Measurements from ENCODE around the gene PCLO. TPM values are rescaled to one million over a fixed set of nuclear protein-coding genes. Genes with fewer than 3 reads are reported as not detected.

Gene PCLO
- total RNA-seq, 1 experiment from 2014 or later: 3.1 TPM

DNA sequence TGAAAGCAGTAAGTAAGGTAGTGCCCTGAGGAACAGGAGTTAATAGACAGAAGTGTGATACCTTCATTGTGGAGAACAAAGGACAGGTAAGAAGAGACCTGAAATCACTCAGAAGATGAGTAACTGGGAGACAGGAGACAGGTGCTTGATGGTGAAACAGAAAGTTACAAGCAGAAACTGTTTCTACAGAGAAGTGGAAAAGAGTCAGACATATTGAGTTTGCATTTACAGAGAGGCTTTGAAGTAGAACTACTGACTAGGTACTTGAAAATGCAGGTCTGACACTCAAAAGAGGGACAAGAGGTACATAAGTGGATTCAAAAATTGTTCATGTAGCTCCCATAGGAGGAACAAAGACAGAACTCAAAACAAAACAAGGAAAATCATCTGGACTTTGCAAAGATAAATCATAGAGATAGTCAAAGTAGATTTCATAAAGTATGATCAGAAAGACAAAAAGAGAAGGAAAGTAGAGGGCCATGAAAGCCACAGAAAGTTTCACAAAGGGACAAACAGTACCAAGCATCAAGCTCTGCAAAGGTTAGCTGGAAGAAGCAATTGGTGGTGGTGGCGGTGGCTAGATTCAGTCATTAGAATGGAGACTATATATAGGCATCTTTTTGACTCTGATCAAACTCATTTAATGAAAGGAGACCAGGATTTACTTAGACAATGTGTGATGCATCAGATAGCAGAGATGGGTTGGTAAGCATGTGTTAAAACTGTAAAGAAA is 198.4 kb downstream of the PCLO start:
- H3K23me2 ChIP-seq (ENCODE audit: insufficient read length, low read depth, low read length, poor library complexity, severe bottlenecking): no peaks in the 10 kb centered on the region
- H3K23ac ChIP-seq (ENCODE audit: insufficient read length, low read depth, low read length): no peak overlapping the region
- no peak overlapping the region for H2BK5ac ChIP-seq (ENCODE audit: insufficient read length, low read length)
- Mint-ChIP-seq H3K4me3 (no peak overlapping the region), H3K27ac (no peak overlapping the region), H3K9me3 (no peaks in the 10 kb centered on the region), H3K36me3 (ENCODE audit: insufficient read depth in 1 of 3, low read depth in 3 of 3) (peaks cover 3 to 5% (median 3%) of the 10 kb centered on the region in 3 experiments; a peak in 4 of 7 replicates), H3K4me1 (no peaks in the 10 kb centered on the region), H3K27me3 (ENCODE audit: low read depth) (no peaks in the 10 kb centered on the region)
- H3K27me3 ChIP-seq (ENCODE audit: insufficient read depth, low read length): no peaks in the 10 kb centered on the region
- no peak overlapping the region for H3T11ph ChIP-seq (ENCODE audit: low read length)
- no peak overlapping the region for H2BK120ac ChIP-seq (ENCODE audit: low read depth, low read length, poor library complexity, severe bottlenecking)
- H3K4me1 ChIP-seq (ENCODE audit: insufficient read depth, low read length): no peaks in the 10 kb centered on the region
- no peak overlapping the region for H2BK12ac ChIP-seq (ENCODE audit: insufficient read length, low read depth, low read length)
- H4K91ac ChIP-seq (ENCODE audit: insufficient read length, low read depth, low read length): no peak overlapping the region
- no peak overlapping the region for H2BK15ac ChIP-seq (ENCODE audit: low read depth, low read length)
- no peak overlapping the region for H3K4ac ChIP-seq (ENCODE audit: low read depth, low read length)
- no peak overlapping the region for H2AFZ ChIP-seq (ENCODE audit: low read length)
- H3K79me2 ChIP-seq (ENCODE audit: insufficient read depth, low read length): no peaks in the 10 kb centered on the region
- no peak overlapping the region for H3K27ac ChIP-seq (ENCODE audit: insufficient read length, low read depth, low read length)
- no peak overlapping the region for H3K18ac ChIP-seq (ENCODE audit: insufficient read length, low read depth, low read length)
- no peak overlapping the region for H3K4me2 ChIP-seq (ENCODE audit: insufficient read depth, insufficient read length, low read length)
- no peaks in the 10 kb centered on the region for H4K20me1 ChIP-seq (ENCODE audit: control insufficient read depth, insufficient read depth, insufficient read length)
- H2BK20ac ChIP-seq (ENCODE audit: low read depth, low read length, poor library complexity, severe bottlenecking): no peak overlapping the region
- H4K5ac ChIP-seq (ENCODE audit: insufficient read length, low read depth, low read length): no peak overlapping the region
- no peak for DNase-seq
- no peak overlapping the region for H3K56ac ChIP-seq (ENCODE audit: insufficient read length, low read depth, low read length)
- no peak overlapping the region for H3K14ac ChIP-seq (ENCODE audit: insufficient read depth, low read length)
- no peak overlapping the region for H3K9ac ChIP-seq (ENCODE audit: extremely low read depth, insufficient read length, low read length)
- H3K79me1 ChIP-seq (ENCODE audit: insufficient read depth, low read depth, low read length, poor library complexity, severe bottlenecking): no peaks in the 10 kb centered on the region
- TF ChIP-seq, protein P1, sequence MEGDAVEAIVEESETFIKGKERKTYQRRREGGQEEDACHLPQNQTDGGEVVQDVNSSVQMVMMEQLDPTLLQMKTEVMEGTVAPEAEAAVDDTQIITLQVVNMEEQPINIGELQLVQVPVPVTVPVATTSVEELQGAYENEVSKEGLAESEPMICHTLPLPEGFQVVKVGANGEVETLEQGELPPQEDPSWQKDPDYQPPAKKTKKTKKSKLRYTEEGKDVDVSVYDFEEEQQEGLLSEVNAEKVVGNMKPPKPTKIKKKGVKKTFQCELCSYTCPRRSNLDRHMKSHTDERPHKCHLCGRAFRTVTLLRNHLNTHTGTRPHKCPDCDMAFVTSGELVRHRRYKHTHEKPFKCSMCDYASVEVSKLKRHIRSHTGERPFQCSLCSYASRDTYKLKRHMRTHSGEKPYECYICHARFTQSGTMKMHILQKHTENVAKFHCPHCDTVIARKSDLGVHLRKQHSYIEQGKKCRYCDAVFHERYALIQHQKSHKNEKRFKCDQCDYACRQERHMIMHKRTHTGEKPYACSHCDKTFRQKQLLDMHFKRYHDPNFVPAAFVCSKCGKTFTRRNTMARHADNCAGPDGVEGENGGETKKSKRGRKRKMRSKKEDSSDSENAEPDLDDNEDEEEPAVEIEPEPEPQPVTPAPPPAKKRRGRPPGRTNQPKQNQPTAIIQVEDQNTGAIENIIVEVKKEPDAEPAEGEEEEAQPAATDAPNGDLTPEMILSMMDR (conservative IDR thresholded peaks at IDR 0.05): no peak
- no peak overlapping the region for H4K8ac ChIP-seq (replicated peaks; ENCODE audit: insufficient read length, low read depth, low read length)
- H2AK5ac ChIP-seq (ENCODE audit: insufficient read length, low read length): no peak overlapping the region
- WGBS (ENCODE audit: extremely low coverage, insufficient read length, low lambda C conversion rate): no CpG with 5 or more reads among the region's 1 CpG
- H3K9me3 ChIP-seq (ENCODE audit: control insufficient read depth, low read depth, low read length): no peaks in the 10 kb centered on the region
